Peyer's patch (tissue), 4 donors: ENCODE measurements around the gene KAZN.

Experiments
- CTCF ChIP-seq, 6 experiments: fragments of 450-650 bp in 4 of 6; fragments of 200-600 bp in 2 of 6; sonication (generic) in 1 of 6; IDR thresholded peaks; one replicate each; pipeline ENCODE4 v1.5.1; 2017 to 2019; ENCODE audit warnings: antibody characterized with exemption in 6 of 6, mild to moderate bottlenecking in 3 of 6, moderate library complexity in 1 of 6
- POLR2A ChIP-seq, 2 donors: fragments of 450-650 bp; IDR thresholded peaks; one replicate each; pipeline ENCODE4 v1.5.1; 2017; ENCODE audit warnings: antibody characterized with exemption in 2 of 2, mild to moderate bottlenecking in 2 of 2, moderate library complexity in 2 of 2

GRCh38 chr1:14615549-14616218 lies 17.2 kb downstream of the KAZN start:
- TF ChIP-seq POLR2A (IDR thresholded peaks at IDR 0.05) (no peak), CTCF (IDR thresholded peaks at IDR 0.05) (no peak)
